Thyroid gland (tissue), 4 donors: ENCODE data around the gene BUB1B.

Experiments
- CTCF ChIP-seq, 6 experiments: fragments of 200-600 bp in 3 of 6; fragments of 450-650 bp in 3 of 6; sonication (generic) in 3 of 6; IDR thresholded peaks; one replicate each; pipeline ENCODE4 v1.5.1; 2016 to 2019; ENCODE audit warnings: antibody characterized with exemption in 6 of 6, mild to moderate bottlenecking in 2 of 6, inconsistent platforms in 1 of 6, moderate library complexity in 1 of 6
- POLR2A ChIP-seq, 2 donors: fragments of 450-650 bp; IDR thresholded peaks; one replicate each; pipeline ENCODE4 v1.6.1; 2017; ENCODE audit warnings: antibody characterized with exemption in 2 of 2, mild to moderate bottlenecking in 2 of 2, moderate library complexity in 1 of 2

- no peak for TF ChIP-seq POLR2A (IDR thresholded peaks at IDR 0.05)
- no peak for TF ChIP-seq CTCF (IDR thresholded peaks at IDR 0.05)
Measured at GRCh38 chr15:40247406-40247971, 86.6 kb downstream of the BUB1B start.
